Esophagus muscularis mucosa (tissue), 4 donors: ENCODE measurements around the gene NEFH. TPM values are rescaled to one million over a fixed set of nuclear protein-coding genes. Genes with fewer than 3 reads are reported as not detected.

Experiments
- DNase-seq: peaks from one replicate; pipeline ENCODE4 v3.0.0-alpha.2; 2017; ENCODE audit errors: extremely low spot score
- H3K27ac ChIP-seq, 4 donors: fragments of 200-600 bp; sonication (generic); replicated peaks in 1 of 4; 1 replicate in 3 of 4; 2 replicates in 1 of 4; pipeline ENCODE4 v1.5.1; 2016 to 2019; ENCODE audit warnings: mild to moderate bottlenecking in 1 of 4
- H3K27me3 ChIP-seq, 4 donors: fragments of 200-600 bp; sonication (generic); one replicate each; pipeline versions ENCODE4 v1.5.1 to v1.6.0; 2016 to 2019
- H3K36me3 ChIP-seq, 4 donors: fragments of 200-600 bp; sonication (generic); one replicate each; pipeline ENCODE4 v1.5.1; 2016 to 2019
- H3K4me1 ChIP-seq, 4 donors: fragments of 200-600 bp; sonication (generic); one replicate each; pipeline ENCODE4 v1.5.1; 2016 to 2019
- H3K4me3 ChIP-seq, 4 donors: fragments of 200-600 bp; sonication (generic); 1 replicate in 2 of 4; 2 replicates in 2 of 4; pipeline ENCODE4 v1.5.1; 2016 to 2019; ENCODE audit warnings: mild to moderate bottlenecking in 4 of 4, moderate library complexity in 1 of 4
- H3K9me3 ChIP-seq, 4 donors: fragments of 200-600 bp; sonication (generic); 1 replicate in 3 of 4; 2 replicates in 1 of 4; pipeline ENCODE4 v1.5.1; 2016 to 2019
- CTCF ChIP-seq, 3 experiments: fragments of 200-600 bp in 2 of 3; fragments of 450-650 bp in 1 of 3; sonication (generic) in 2 of 3; IDR thresholded peaks; one replicate each; pipeline ENCODE4 v1.5.1; 2017 to 2019; ENCODE audit warnings: antibody characterized with exemption in 3 of 3, mild to moderate bottlenecking in 2 of 3, moderate library complexity in 1 of 3
- EP300 ChIP-seq: sonication (generic); formaldehyde crosslinking; IDR thresholded peaks from one replicate; pipeline ENCODE4 v1.6.1; 2017; ENCODE audit warnings: antibody characterized with exemption
- POLR2A ChIP-seq: fragments of 450-650 bp; IDR thresholded peaks from one replicate; pipeline ENCODE4 v1.6.1; 2017; ENCODE audit warnings: antibody characterized with exemption, moderate library complexity, mild to moderate bottlenecking, low read depth
- POLR2AphosphoS5 ChIP-seq, 2 donors: sonication (generic); formaldehyde crosslinking; IDR thresholded peaks; one replicate each; pipeline ENCODE4 v1.6.1; 2017; ENCODE audit warnings: antibody characterized with exemption in 2 of 2
- WGBS: methylation state at CpG from one replicate; pipeline ENCODE4 v1.1.5; 2018; 5-methylcytosine and 5-hydroxymethylcytosine counted together
- intact Hi-C: fragments of 100-400 bp; cut with DNase I; formaldehyde crosslinking; loops from one replicate; pipeline ENCODE4 v1.15.1; 2023
- total RNA-seq, 4 donors: library from RNA; depleted of rRNA; stranded (reverse); fragments of >200 nt; gene quantifications; one replicate each; pipeline versions ENCODE4 v1.1.0 to v1.2.1, GENCODE V29; 2016

The NEFH gene
- total RNA-seq, 4 donors from 2014 or later = 1.2 to 2.7 (median 2.0) TPM

GRCh38 chr22:29454276-29454675, 25.7 kb upstream of the NEFH start:
- Histone ChIP-seq H3K27ac (no peak overlapping the region), H3K9me3 (no peaks in the 10 kb centered on the region), H3K4me3 (no peak overlapping the region), H3K36me3 (no peaks in the 10 kb centered on the region), H3K27me3 (no peaks in the 10 kb centered on the region), H3K4me1 (peaks cover 0 to 11% (median 5%) of the 10 kb centered on the region in 4 donors)
- DNase-seq = no peak
- TF ChIP-seq EP300 = no peak
- TF ChIP-seq POLR2A = no peak
- no peak for TF ChIP-seq POLR2AphosphoS5 (IDR thresholded peaks at IDR 0.05)
- intact Hi-C loops = no loop called here
- 42% methylated on average over 8 of the region's 8 CpGs for WGBS

DNA sequence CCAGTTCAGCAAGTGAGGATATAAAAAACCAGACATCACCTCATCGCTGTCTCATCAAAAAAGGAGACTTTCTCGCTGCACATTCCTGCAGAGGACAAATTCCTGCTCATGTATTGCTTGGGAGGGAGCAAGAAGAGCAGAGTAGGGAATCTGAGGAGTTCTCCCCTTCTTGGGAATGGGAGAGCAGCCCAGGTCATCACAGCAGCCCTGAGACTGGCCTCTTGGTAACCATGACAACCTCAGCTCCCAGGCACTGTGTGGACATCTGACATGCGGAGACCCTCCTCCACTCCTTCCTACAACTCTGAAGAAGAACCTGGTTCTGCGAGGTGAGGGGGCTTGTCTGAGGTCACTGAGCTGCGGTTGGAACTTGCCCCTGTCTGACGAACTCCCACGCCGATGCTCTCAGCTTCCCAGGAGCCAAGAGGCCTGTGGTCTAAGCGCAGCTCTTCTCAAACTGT, 23.8 kb upstream of the NEFH start:
- Histone ChIP-seq H3K4me3 (no peak overlapping the region), H3K4me1 (peaks cover 0 to 11% (median 5%) of the 10 kb centered on the region in 4 donors), H3K36me3 (no peaks in the 10 kb centered on the region), H3K27me3 (no peaks in the 10 kb centered on the region), H3K9me3 (no peaks in the 10 kb centered on the region), H3K27ac (no peak overlapping the region)
- TF ChIP-seq EP300 (no peak), CTCF (IDR thresholded peaks at IDR 0.05) (no peak), POLR2A (no peak), POLR2AphosphoS5 (IDR thresholded peaks at IDR 0.05) (no peak)
- 82% methylated on average over 4 of the region's 9 CpGs for WGBS
- no peak for DNase-seq
- intact Hi-C loops = no loop called here

- Histone ChIP-seq H3K4me3 (no peak overlapping the region), H3K9me3 (no peaks in the 10 kb centered on the region), H3K36me3 (no peaks in the 10 kb centered on the region), H3K27me3 (no peaks in the 10 kb centered on the region), H3K27ac (no peak overlapping the region), H3K4me1 (peaks cover 0 to 11% (median 5%) of the 10 kb centered on the region in 4 donors)
- TF ChIP-seq POLR2AphosphoS5 (IDR thresholded peaks at IDR 0.05) (no peak), EP300 (no peak), CTCF (IDR thresholded peaks at IDR 0.05) (no peak), POLR2A (no peak)
- intact Hi-C loops = no loop called here
- WGBS = 39% methylated on average over 4 of the region's 4 CpGs
- no peak for DNase-seq
These were observed 22.3 kb upstream of the NEFH start for GRCh38 chr22:29457730-29458129.

DNA sequence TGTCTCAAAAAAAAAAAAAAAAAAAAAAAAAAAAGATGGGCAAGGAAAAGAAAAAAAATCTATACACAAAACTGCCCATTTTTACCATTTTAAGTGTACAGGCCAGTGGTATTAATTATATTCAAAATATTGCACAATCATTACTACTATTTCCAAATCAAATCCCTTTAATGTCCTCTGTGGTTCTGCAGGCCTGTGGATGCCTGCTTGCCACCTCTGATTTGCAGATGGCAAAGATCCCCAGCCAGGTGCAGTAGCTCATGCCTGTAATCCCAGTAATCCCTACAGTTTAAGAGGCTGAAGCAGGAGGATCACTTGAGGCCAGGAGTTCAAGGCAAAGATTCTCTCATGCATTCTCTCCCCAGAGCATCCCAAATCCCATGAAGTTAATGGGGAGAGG, 21.5 kb upstream of the NEFH start:
- Histone ChIP-seq H3K27me3 (no peaks in the 10 kb centered on the region), H3K4me3 (no peak overlapping the region), H3K27ac (no peak overlapping the region), H3K9me3 (no peaks in the 10 kb centered on the region), H3K36me3 (no peaks in the 10 kb centered on the region), H3K4me1 (peaks cover 0 to 11% (median 5%) of the 10 kb centered on the region in 4 donors)
- intact Hi-C loops = no loop called here
- no peak for DNase-seq
- no peak for TF ChIP-seq CTCF (IDR thresholded peaks at IDR 0.05)
- TF ChIP-seq POLR2A = no peak
- no peak for TF ChIP-seq POLR2AphosphoS5 (IDR thresholded peaks at IDR 0.05)
- no peak for TF ChIP-seq EP300

GRCh38 chr22:29459773-29460172, 20.2 kb upstream of the NEFH start:
- Histone ChIP-seq H3K27ac (no peak overlapping the region), H3K4me1 (peaks cover 0 to 8% (median 4%) of the 10 kb centered on the region in 4 donors), H3K36me3 (no peaks in the 10 kb centered on the region), H3K9me3 (no peaks in the 10 kb centered on the region), H3K27me3 (no peaks in the 10 kb centered on the region), H3K4me3 (no peak overlapping the region)
- intact Hi-C loops = no loop called here
- TF ChIP-seq POLR2A = no peak
- no peak for TF ChIP-seq POLR2AphosphoS5 (IDR thresholded peaks at IDR 0.05)
- no peak for TF ChIP-seq CTCF (IDR thresholded peaks at IDR 0.05)
- no peak for TF ChIP-seq EP300
- no peak for DNase-seq
- 82% methylated on average over 4 of the region's 9 CpGs for WGBS
